ENCODE data around the gene RXFP2.

Gene RXFP2

DNA sequence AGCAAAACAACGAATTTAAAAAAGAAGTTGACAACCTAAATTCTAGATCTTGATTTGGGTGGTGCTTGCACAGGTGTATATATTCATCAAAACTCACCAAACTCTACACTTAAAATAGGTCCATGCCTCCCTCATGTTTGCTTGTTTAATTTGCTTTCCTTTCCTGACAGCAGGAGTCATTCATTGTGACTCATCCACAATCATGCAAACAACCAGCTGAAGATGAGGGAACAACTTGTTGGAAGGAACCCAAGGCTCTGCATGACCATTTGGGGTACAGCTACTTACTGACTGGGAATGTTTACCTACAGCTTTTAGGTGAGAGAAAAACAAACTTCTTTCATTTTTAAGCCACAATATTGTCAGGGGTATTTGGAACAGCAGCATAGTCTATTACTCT lies 96.6 kb downstream of the RXFP2 start:
- FAIRE-seq = no peak

DNA sequence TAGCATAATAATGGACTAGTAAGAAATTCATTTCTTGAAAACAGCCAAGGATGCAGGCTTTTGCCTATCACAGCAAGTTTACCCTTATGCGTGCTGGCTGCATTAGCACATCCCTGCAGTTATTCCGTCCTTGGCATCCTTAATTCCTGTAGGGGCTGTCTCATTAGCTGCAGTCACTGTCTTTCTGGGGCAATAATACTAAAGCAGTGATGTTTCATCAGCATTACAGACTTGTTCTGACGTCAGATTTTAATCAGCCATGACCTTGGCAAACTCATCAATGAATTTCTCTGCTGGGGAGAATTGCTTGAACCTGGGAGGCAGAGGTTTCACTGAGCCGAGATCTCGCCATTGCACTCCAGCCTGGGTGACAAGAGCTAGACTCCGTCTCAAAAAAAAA lies 103.7 kb downstream of the RXFP2 start:
- FAIRE-seq = no peak

DNA sequence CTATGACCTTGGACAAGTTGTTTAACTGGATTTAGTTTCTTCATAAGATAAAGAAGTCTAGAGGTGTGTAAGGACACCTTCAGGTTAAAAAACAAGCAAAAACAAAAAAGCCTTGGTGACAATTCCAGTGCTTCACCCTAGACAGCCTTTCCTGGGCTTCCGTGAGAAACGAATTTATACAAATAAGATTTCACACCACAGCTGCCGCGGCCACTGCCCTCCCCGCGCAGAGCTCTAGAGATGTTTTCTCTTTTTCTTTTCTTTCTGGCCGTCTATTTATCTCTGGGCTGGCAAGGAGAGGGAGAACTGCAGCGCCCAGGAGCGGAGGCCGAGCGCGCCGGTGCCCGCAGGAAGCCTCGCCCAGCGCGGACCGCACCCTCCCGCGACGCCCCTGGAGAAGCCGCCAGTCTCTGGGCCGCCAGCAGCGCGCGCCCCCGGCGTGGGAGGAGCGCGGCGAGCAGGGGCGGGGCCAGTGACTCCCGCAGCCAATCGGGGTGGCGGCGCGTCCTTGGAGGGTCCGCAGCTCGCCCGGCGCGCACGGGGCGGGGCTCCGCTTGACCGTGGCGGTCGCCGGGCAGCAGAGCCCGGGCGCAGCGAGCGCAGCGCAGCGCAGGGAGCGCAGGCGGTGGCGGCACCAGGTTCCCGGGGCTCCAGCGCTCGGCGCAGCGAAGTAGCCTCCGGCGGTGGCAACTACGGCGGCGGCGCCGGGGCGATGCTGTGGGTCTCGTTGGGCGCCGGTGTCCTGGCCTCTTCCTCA lies 107.0 kb downstream of the RXFP2 start:
- no peak for FAIRE-seq

DNA sequence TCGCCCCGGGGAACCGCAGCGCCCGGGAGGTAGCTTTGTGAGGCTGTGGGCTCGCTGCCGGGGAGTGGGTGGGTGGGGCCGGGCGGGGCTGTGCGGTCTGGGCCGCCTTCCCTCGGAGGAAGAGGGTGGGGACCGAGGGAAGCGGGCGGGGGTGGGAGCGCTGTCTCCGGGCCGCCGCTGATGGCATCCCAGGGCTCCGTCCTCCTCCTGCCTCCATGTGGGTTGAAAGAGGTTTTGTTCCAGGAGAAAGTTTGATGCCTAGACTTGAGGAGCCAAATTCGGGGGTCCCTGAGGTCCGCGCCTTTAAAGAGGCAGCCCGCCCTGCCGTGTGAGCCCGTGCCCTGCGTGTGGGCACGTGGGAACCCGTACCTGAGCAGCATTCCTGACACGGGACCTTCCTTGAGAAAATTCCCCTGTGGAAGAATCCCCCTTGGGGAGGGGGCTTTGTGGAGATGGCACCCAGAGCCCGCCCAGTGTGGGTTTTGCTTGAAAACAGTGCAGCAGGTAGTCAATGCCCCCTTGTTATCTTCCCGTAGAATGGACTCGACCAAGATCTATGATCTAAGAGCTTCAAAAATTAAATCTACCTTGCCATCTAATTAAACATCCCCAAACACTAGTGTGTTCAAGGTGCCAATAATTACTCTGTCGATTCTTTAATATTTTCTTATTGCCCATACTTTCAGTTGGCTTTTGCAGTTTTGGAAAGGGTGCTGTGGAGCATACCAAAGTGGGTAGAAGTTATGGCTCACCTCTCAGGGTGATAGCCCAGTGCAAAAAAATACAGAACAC lies 107.8 kb downstream of the RXFP2 start:
- FAIRE-seq = no peak

DNA sequence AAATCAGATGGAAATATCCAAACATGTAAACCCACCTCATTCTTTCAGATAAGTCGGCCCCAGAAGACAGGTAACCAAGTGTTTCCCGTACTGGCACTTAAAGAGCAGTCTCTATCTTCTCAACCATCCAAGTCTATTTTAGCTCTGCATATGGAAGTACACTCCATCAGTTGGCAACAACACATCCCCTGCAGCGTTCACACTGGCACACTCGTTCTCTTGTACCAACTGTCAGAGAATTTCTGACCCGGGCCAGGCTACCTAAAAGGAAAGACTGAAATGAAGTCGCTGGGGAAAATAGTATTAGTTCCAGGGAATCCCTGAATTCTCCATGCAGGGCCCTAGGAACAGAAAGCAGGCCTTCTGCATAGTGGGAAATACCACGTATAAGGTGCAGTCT lies 109.3 kb downstream of the RXFP2 start:
- no peak for FAIRE-seq

DNA sequence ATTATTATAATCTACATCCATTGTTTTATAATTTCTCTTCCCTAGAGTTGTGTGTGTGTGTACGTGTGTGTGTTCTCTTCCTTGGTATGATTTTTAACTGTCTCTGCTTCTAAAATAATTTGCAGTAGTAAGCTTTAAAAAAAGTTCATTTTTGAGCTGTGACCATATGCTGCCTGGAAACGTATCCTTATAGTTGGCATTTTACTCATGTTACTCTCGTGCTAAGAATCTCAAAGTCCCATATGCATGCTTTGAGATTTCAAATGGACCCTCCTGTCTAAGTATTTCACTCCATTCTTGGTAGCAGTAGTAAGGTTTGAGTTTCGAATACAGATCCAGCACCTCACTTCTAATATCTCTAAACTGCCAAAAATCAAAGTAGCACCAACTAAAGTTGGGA lies 109.9 kb downstream of the RXFP2 start:
- no peak for FAIRE-seq

DNA sequence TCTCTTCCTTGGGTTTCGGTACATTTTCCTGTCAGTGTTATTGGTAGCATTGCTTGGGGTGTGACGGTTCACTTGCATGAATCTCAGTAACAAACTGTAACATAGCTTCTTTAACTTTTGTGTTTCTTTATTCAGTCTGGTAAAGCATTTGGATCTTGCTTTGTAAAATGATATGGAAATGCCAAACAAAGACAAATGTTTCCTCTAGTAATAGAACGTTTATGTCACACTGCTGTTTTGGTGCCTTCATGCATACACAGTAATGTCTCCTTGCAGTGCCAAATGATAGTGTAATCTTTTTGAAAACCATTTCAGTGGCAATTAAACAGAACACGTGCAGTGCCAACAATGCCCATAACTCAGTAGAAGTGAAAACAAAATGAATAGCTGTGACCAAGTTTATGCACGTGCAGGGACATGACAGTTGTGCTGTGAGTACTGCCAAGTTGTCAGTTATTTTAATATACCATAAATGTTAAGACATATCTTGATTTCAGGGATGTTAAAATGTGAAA lies 110.8 kb downstream of the RXFP2 start:
- FAIRE-seq = no peak

DNA sequence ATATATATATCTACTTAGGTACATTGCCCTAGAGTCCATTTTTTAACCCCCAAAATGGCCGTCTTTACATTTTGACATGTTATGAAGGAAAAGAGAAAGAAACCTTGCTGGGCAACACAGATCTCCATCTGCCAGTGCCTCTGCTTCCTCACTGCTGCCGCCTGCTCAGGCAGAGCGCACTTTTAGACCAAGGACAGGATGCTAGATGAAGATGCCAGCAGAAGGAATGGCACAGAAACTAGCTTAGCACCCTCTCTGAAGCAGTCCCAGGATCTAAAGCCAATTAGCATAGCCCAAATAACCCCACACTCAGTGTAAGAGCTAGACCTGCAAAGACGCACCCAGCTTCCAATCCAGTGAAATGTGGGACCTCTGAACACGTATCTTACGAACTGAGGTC lies 111.9 kb downstream of the RXFP2 start:
- FAIRE-seq = no peak
